SK-N-SH (cell line): ENCODE data around the gene TOMM40. TPM values are rescaled to one million over a fixed set of nuclear protein-coding genes. Genes with fewer than 3 reads are reported as not detected.

Experiments
- CTCF ChIA-PET: fragments of 300-600, 350-600 bp; formaldehyde crosslinking; extraction: SDS; loops from one replicate; lab custom pipeline; 2021; lab: Yijun Ruan, JAX
- POLR2A ChIA-PET: fragments of 350-600 bp; sonication (Branson Sonifier 250); formaldehyde crosslinking; extraction: SDS; loops from one replicate; lab custom pipeline; 2020; ENCODE audit warnings: antibody characterized with exemption, inconsistent platforms; lab: Yijun Ruan, JAX
- DNase-seq: peaks from one replicate; pipeline ENCODE4 v3.0.0; 2012
- H2AFZ ChIP-seq: fragments of 200-600 bp; sonication (generic); 2 replicates; pipeline ENCODE4 v1.8.1; 2016; ENCODE audit warnings: antibody characterized with exemption, mild to moderate bottlenecking, low read depth
- H3F3A ChIP-seq: fragments of 200-600 bp; sonication (generic); replicated peaks from 2 replicates; pipeline ENCODE3; 2016; ENCODE audit warnings: antibody characterized with exemption, mild to moderate bottlenecking; ENCODE audit not compliant: insufficient read depth
- H3K27ac ChIP-seq, 2 experiments: fragments of 200-500 bp in 1 of 2; fragments of 200-600 bp in 1 of 2; sonication (Bioruptor generic) in 1 of 2; sonication (generic), shearing (Covaris generic) in 1 of 2; 2 replicates each; pipeline versions ENCODE4 v1.5.1 to v1.6.1; 2014 to 2016; ENCODE audit warnings: low read depth in 2 of 2, inconsistent platforms in 1 of 2, low read length in 1 of 2, mild to moderate bottlenecking in 1 of 2, mixed read lengths in 1 of 2
- H3K27me3 ChIP-seq: fragments of 200-600 bp; sonication (generic), shearing (Covaris generic); 2 replicates; pipeline ENCODE4 v1.6.1; 2016; ENCODE audit warnings: mixed run types; ENCODE audit not compliant: insufficient read depth
- H3K36me3 ChIP-seq, 2 experiments: fragments of 200-500 bp in 1 of 2; fragments of 200-600 bp in 1 of 2; sonication (Bioruptor generic) in 1 of 2; sonication (generic) in 1 of 2; replicated peaks in 1 of 2; 2 replicates each; pipeline versions ENCODE3 to v1.5.1; 2014 to 2016; ENCODE audit warnings: low read length in 1 of 2, mild to moderate bottlenecking in 1 of 2; ENCODE audit not compliant: insufficient read depth in 2 of 2, control insufficient read depth in 1 of 2
- H3K4me1 ChIP-seq, 2 experiments: fragments of 200-500 bp in 1 of 2; fragments of 200-600 bp in 1 of 2; sonication (Bioruptor generic) in 1 of 2; sonication (generic), shearing (Covaris generic) in 1 of 2; 2 replicates each; pipeline versions ENCODE4 v1.5.1 to v1.6.1; 2014 to 2016; ENCODE audit warnings: low read depth in 1 of 2, low read length in 1 of 2, mixed run types in 1 of 2; ENCODE audit not compliant: insufficient read depth in 2 of 2, control insufficient read depth in 1 of 2
- H3K4me2 ChIP-seq: fragments of 200-600 bp; sonication (generic), shearing (Covaris generic); 2 replicates; pipeline ENCODE4 v1.6.1; 2017; ENCODE audit warnings: mixed run types
- H3K4me3 ChIP-seq, 2 experiments: fragments of 200-500 bp in 1 of 2; fragments of 200-600 bp in 1 of 2; sonication (Bioruptor generic) in 1 of 2; sonication (generic), shearing (Covaris generic) in 1 of 2; 2 replicates each; pipeline versions ENCODE4 v1.5.1 to v1.8.1; 2014 to 2016; ENCODE audit warnings: low read depth in 2 of 2, inconsistent platforms in 1 of 2, low read length in 1 of 2, mild to moderate bottlenecking in 1 of 2, mixed read lengths in 1 of 2, moderate library complexity in 1 of 2
- H3K79me2 ChIP-seq: fragments of 200-600 bp; sonication (generic); 2 replicates; pipeline ENCODE4 v1.8.1; 2017; ENCODE audit warnings: mild to moderate bottlenecking; ENCODE audit not compliant: insufficient read depth
- H3K9ac ChIP-seq: fragments of 200-600 bp; sonication (generic); 2 replicates; pipeline ENCODE4 v1.6.1; 2017; ENCODE audit warnings: mixed run types
- H3K9me2 ChIP-seq: fragments of 200-600 bp; sonication (generic); 2 replicates; pipeline ENCODE4 v1.6.1; 2017; ENCODE audit warnings: mixed run types
- H3K9me3 ChIP-seq: fragments of 200-600 bp; sonication (generic); 2 replicates; pipeline ENCODE4 v1.6.1; 2017; ENCODE audit warnings: mixed run types, mild to moderate bottlenecking, moderate library complexity
- H4K20me1 ChIP-seq: fragments of 200-600 bp; sonication (generic); 2 replicates; pipeline ENCODE4 v1.6.1; 2017; ENCODE audit warnings: mild to moderate bottlenecking, mixed run types; ENCODE audit not compliant: insufficient read depth
- CHD2 ChIP-seq: fragments of 150-350 bp; IDR thresholded peaks from 2 replicates; pipeline ENCODE4 v1.6.1; 2018; ENCODE audit warnings: low read length; ENCODE audit not compliant: partially characterized antibody
- EP300 ChIP-seq, 2 experiments: IDR thresholded peaks; 2 replicates each; pipeline versions ENCODE4 v1.4.0 to v1.6.1; 2012; ENCODE audit warnings: borderline replicate concordance in 1 of 2, low read depth in 1 of 2, low read length in 1 of 2
- FOSL2 ChIP-seq: IDR thresholded peaks from 2 replicates; pipeline ENCODE4 v1.4.0; 2012; ENCODE audit warnings: low read depth, mild to moderate bottlenecking, moderate library complexity, borderline replicate concordance
- IRF3 ChIP-seq: fragments of 150-350 bp; IDR thresholded peaks from 2 replicates; pipeline ENCODE4 v1.6.1; 2016; ENCODE audit warnings: mild to moderate bottlenecking, low read depth, low read length
- MAX ChIP-seq: IDR thresholded peaks from 2 replicates; pipeline ENCODE4 v1.4.0; 2012; ENCODE audit warnings: low read depth
- MXI1 ChIP-seq: IDR thresholded peaks from 2 replicates; pipeline ENCODE4 v1.6.1; 2012; ENCODE audit warnings: mild to moderate bottlenecking, low read depth, low read length, improper control_type of control experiment
- NFIC ChIP-seq: IDR thresholded peaks from 2 replicates; pipeline ENCODE4 v1.4.0; 2012; ENCODE audit warnings: borderline replicate concordance
- NRF1 ChIP-seq: IDR thresholded peaks from 2 replicates; pipeline ENCODE4 v1.6.1; 2012; ENCODE audit warnings: low read depth, mild to moderate bottlenecking, low read length
- RAD21 ChIP-seq: IDR thresholded peaks from 2 replicates; pipeline ENCODE4 v1.6.1; 2012; ENCODE audit warnings: mild to moderate bottlenecking, low read length
- REST ChIP-seq: IDR thresholded peaks from 2 replicates; pipeline ENCODE4 v1.6.1; 2012; ENCODE audit warnings: mild to moderate bottlenecking, low read depth, low read length, moderate library complexity
- RFX5 ChIP-seq: IDR thresholded peaks from 2 replicates; pipeline ENCODE4 v1.6.1; 2012; ENCODE audit warnings: mild to moderate bottlenecking, improper control_type of control experiment, low read length
- TEAD4 ChIP-seq: IDR thresholded peaks from 2 replicates; pipeline ENCODE4 v1.4.0; 2012; ENCODE audit warnings: mild to moderate bottlenecking, borderline replicate concordance; ENCODE audit not compliant: insufficient read depth
- YY1 ChIP-seq: IDR thresholded peaks from 2 replicates; pipeline ENCODE4 v1.4.0; 2012; ENCODE audit warnings: low read depth, mild to moderate bottlenecking
- WGBS: methylation state at CpG from one replicate; pipeline ENCODE4 v1.1.6; 2017; ENCODE audit warnings: low lambda C conversion rate; 5-methylcytosine and 5-hydroxymethylcytosine counted together
- polyA plus RNA-seq, 3 experiments: library from polyadenylated mRNA; depleted of rRNA; stranded (reverse); fragments of >200 nt; gene quantifications; 2 replicates each; pipeline ENCODE4 v1.2.3, GENCODE V29; 2012
- TF ChIP-seq, protein P1 (sequence below): IDR thresholded peaks from 2 replicates; pipeline ENCODE4 v1.4.0; 2012; ENCODE audit warnings: low read depth, borderline replicate concordance
- TF ChIP-seq, protein P2 (sequence below): fragments of 150-350 bp; IDR thresholded peaks from 2 replicates; pipeline ENCODE4 v1.6.1; 2017; ENCODE audit warnings: antibody characterized with exemption, low read length, low read depth, borderline replicate concordance

TOMM40 gene
- polyA plus RNA-seq, 1 of the 3 experiments (the other 2 are of a cell fraction): 78.9 TPM

- Histone ChIP-seq H3K79me2 (no peaks in the 10 kb centered on the region), H3K4me3 (no peak overlapping the region), H3K36me3 (peaks cover 0 to 11% of the 10 kb centered on the region in 2 experiments), H3K9ac (no peak overlapping the region), H4K20me1 (no peaks in the 10 kb centered on the region), H3K4me2 (no peak overlapping the region), H3F3A (peaks cover 21% of the 10 kb centered on the region), H2AFZ (no peak overlapping the region), H3K9me3 (no peaks in the 10 kb centered on the region), H3K9me2 (no peaks in the 10 kb centered on the region), H3K27me3 (no peaks in the 10 kb centered on the region), H3K4me1 (peaks cover 0 to under 1% of the 10 kb centered on the region in 2 experiments; a peak in 1 of 4 replicates), H3K27ac (no peak overlapping the region)
- 89% methylated on average over 4 of the region's 4 CpGs for WGBS
- no peak for DNase-seq
- ChIA-PET POLR2A (no interaction called here), CTCF (interaction anchor here (0.7 to 1.1 kb wide), 3 partner anchors 37 to 175 kb away, joined by 3 read pairs; partner anchors contain the start of gene NECTIN2)
- TF ChIP-seq NRF1: no peak
- no peak for TF ChIP-seq YY1
- TF ChIP-seq TEAD4: no peak
- TF ChIP-seq, protein P1, sequence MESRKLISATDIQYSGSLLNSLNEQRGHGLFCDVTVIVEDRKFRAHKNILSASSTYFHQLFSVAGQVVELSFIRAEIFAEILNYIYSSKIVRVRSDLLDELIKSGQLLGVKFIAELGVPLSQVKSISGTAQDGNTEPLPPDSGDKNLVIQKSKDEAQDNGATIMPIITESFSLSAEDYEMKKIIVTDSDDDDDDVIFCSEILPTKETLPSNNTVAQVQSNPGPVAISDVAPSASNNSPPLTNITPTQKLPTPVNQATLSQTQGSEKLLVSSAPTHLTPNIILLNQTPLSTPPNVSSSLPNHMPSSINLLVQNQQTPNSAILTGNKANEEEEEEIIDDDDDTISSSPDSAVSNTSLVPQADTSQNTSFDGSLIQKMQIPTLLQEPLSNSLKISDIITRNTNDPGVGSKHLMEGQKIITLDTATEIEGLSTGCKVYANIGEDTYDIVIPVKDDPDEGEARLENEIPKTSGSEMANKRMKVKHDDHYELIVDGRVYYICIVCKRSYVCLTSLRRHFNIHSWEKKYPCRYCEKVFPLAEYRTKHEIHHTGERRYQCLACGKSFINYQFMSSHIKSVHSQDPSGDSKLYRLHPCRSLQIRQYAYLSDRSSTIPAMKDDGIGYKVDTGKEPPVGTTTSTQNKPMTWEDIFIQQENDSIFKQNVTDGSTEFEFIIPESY: no peak
- TF ChIP-seq NFIC: no peak
- TF ChIP-seq EP300 (IDR thresholded peaks at IDR 0.05; ENCODE audit: borderline replicate concordance in 1 of 2, low read depth in 1 of 2, low read length in 1 of 2): no peak
- TF ChIP-seq MAX: no peak
- no peak for TF ChIP-seq IRF3
- TF ChIP-seq MXI1: no peak
- TF ChIP-seq RFX5: no peak
- TF ChIP-seq, protein P2, sequence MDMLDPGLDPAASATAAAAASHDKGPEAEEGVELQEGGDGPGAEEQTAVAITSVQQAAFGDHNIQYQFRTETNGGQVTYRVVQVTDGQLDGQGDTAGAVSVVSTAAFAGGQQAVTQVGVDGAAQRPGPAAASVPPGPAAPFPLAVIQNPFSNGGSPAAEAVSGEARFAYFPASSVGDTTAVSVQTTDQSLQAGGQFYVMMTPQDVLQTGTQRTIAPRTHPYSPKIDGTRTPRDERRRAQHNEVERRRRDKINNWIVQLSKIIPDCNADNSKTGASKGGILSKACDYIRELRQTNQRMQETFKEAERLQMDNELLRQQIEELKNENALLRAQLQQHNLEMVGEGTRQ: no peak
- no peak for TF ChIP-seq REST
- TF ChIP-seq CHD2: no peak
- TF ChIP-seq RAD21: no peak
- no peak for TF ChIP-seq FOSL2
- TF ChIP-seq, all 33 proteins: peak for 0
Measured at GRCh38 chr19:44884566-44884965, 6.5 kb upstream of the TOMM40 start.
